HG03060 (cell line): ENCODE measurements around the gene RIN1.
"Not testable (repeated sequence)": the region's sequence is repeated elsewhere in the genome, so short reads cannot be mapped to it uniquely, and the experiment has no call there.

Experiments
- ATAC-seq: cut with Tn5 transposase; IDR thresholded peaks from one replicate; pipeline ENCODE4 v1.9.1; 2021; ENCODE audit warnings: low read depth, moderate number of reproducible peaks; ENCODE audit not compliant: unreplicated experiment

The RIN1 gene

GRCh38 chr11:66321606-66322005 is 14.6 kb downstream of the RIN1 start:
- no peak for ATAC-seq

- not testable (repeated sequence) for ATAC-seq
Observed at GRCh38 chr11:66320748-66321147, 15.5 kb downstream of the RIN1 start.

DNA sequence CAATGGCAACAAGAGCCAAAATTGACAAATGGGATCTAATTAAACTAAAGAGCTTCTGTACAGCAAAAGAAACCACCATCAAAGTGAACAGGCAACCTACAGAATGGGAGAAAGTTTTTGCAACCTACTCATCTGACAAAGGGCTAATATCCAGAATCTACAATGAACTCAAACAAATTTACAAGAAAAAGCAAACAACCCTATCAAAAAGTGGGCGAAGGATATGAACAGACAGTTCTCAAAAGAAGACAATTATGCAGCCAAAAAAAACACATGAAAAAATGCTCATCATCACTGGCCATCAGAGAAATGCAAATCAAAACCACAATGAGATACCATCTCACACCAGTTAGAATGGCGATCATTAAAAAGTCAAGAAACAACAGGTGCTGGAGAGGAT is 15.9 kb downstream of the RIN1 start:
- ATAC-seq: not testable (repeated sequence)

DNA sequence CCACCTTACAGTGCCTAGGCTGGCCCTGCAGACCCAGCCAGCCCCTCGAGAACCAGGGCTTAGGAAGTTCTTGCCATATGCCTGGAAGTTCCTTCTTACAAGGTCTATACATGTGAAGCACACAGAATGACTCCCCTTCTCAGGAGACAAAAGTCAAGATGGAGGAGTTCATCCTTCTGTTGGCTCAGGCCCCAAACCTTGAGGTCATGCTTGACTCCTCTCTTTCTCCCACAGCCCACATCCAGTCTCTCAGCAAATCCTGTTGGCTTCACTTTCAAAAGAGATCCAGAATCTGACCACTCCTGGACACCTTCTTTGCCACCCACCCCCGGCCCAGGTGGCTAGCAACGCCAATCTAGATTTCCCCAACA is 17.6 kb downstream of the RIN1 start:
- no peak for ATAC-seq

DNA sequence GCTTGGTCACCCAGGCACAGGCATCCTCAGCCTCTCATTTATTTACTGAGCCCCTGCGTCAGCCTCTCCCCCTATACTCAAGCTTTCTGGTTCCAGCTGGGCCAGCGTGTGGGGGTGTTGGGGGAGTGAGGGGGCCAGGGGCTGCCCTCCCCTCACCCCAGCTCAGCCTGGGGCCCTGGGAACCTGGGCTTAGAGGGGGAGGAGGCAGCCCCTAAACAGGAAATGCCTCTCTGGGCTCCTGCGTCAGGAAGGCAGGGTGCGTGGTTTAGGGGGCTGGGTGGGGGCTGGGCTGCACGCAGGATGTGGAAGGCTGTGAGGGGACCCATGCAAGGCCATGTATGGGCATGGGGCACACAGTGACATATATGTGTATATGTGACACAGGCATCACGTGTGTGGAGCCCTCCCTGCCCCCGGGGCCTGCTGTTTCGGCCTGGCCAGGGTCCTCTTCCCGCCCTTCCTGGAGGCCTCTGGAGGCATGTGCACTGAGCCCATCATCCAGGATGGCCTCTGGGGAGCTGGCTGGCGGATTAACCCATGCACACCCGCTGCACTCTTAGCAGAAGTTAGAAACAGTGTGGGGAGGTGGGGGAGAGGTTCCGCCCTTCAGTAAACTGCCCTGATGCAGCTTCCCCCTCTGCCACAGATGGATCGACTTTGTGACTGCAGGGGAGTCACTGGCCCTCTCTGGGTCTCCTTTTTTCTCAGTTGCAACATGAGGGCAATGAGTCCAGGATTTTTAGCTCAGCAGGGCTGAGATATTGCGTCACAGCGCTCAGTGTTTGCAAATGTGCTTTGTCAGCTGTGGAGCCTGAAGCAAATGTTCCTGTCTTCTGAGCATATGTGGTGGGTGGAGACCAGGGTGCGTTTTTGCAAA is 18.3 kb downstream of the RIN1 start:
- no peak for ATAC-seq

DNA sequence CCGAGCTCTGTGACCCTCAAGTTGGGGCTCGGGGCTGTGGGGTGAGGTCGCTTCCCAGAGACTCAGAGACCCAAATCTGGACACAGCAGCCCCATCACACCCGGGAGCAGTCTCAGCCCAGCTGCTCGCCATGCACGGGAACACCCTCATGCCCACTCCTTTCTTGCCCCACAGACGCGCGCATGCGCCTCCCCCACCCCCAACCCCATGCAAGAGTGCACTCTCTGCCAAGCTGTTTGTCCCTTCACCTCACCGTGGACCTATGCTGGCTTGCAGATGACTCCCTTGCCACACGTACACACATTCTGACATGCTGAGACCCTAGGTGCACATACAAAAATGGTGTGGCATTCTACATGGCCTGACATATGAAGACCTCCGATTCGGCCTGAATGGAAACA is 18.9 kb downstream of the RIN1 start:
- ATAC-seq: no peak

- ATAC-seq: no peak
Observed at GRCh38 chr11:66316849-66317251, 19.4 kb downstream of the RIN1 start, which contains the start of gene CD248. TSS of gene CD248 (minus strand) at chr11:66317044. CDS start at chr11:66317027, 17 bp downstream.

GRCh38 chr11:66315921-66316811 is 20.1 kb downstream of the RIN1 start:
- no peak for ATAC-seq

DNA sequence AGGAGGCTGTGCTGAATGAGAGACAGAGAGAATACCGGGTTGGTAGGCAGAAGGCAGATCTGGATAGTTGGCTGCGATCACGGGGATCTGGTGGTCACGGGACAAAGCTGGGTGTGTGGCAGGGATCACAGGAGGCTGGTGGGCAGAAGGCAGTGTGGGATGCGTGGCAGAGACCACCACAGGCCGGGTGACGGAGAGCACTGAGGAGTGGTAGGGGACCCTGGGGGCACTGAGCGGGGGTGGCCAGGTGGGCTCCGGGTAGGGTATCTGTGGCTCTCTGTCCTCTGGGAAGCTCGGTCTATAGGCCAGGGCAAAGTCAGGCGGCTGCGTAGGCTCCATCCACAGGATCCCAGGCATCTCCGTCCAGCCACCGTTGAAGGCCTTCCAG is 20.7 kb downstream of the RIN1 start:
- no peak for ATAC-seq

- ATAC-seq: no peak
Observed at GRCh38 chr11:66314561-66315497, 21.4 kb downstream of the RIN1 start.

- no peak for ATAC-seq
Observed at GRCh38 chr11:66314186-66314501, 22.1 kb downstream of the RIN1 start.

- no peak for ATAC-seq
Observed at GRCh38 chr11:66313321-66314185, 22.7 kb downstream of the RIN1 start.

GRCh38 chr11:66312549-66313320 is 23.5 kb downstream of the RIN1 start:
- ATAC-seq: peak; percentile 38

DNA sequence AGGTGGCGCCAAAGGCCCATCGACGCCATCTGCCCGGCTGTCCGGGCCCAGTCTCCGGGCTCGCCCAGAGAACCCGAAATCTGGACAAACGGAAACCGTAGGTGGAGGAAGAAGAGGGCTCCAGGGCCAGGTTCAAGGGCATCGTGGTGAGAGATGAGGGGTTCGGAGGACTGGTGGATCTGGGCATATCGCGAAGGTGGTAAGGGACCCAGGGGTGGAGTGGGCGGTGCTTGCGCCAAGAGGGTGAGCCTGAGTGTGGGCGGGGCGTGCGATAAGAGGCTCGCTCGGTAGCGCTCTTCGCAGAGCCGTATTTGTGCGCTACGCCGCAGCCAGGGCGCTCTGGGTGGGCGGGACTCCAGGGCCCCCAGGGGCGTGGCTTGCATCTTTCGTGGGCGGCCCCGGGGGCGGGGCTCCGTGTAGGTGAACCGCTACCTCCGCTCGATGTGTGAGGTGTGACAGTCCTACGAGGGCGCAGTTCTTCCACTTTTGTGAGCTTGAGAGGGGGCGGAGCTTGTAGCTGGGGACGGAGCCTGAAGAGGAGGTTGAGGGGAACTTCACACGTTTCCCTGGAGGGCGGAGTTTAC is 24.2 kb downstream of the RIN1 start:
- peak; percentile 52 for ATAC-seq

GRCh38 chr11:66311470-66311964 is 24.7 kb downstream of the RIN1 start:
- peak; percentile 19 for ATAC-seq

DNA sequence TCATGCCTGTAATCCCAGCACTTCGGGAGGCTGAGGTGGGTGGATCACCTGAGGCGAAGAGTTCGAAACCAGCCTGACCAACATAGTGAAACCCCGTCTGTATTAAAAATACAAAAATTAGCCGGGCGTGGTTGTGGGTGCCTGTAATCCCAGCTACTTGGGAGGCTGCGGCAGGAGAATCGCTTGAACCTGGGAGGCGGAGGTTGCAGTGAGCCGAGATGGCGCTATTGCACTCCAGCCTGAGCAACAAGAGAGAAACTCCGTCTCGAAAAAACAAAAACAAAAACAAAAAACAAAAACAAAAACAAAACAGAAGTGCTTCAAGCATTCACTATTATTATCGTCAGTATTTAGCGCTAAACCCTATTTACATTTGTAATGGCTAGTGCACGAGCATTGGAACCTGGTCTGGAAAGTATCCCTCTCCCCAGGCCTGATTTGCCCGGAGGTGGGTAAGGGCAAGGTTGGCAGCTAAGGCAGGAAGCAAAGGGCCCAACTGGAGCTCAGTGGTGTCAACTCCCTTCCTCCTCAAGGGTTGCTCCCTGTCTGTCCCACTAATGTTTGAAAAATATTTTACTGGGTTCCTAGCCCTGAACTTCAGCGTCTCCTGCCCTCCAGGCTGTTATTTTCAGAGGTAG is 25.3 kb downstream of the RIN1 start:
- ATAC-seq: not testable (repeated sequence)

- ATAC-seq: no peak
Observed at GRCh38 chr11:66310324-66310723, 25.9 kb downstream of the RIN1 start.

- no peak for ATAC-seq
Observed at GRCh38 chr11:66309475-66309874, 26.8 kb downstream of the RIN1 start.
